SJCRH30 (cell line): Measurements from ENCODE around the gene BACH2. TPM values are rescaled to one million over a fixed set of nuclear protein-coding genes. Genes with fewer than 3 reads are reported as not detected.

Source experiments
- DNase-seq, 2 experiments: peaks; one replicate each; pipeline ENCODE4 v3.0.0-alpha.2; 2015 to 2020
- H3K27ac ChIP-seq: fragments of 250-450 bp; sonication (Bioruptor Pico); 2 replicates; pipeline ENCODE4 v1.5.1; 2020; ENCODE audit warnings: mild to moderate bottlenecking, moderate library complexity
- H3K27me3 ChIP-seq: fragments of 250-450 bp; sonication (Bioruptor Pico); 2 replicates; pipeline ENCODE4 v1.5.1; 2020; ENCODE audit warnings: mild to moderate bottlenecking, moderate library complexity
- H3K36me3 ChIP-seq: fragments of 250-450 bp; sonication (Bioruptor Pico); 2 replicates; pipeline ENCODE4 v1.5.1; 2020; ENCODE audit warnings: mild to moderate bottlenecking, moderate library complexity
- H3K4me1 ChIP-seq: fragments of 250-450 bp; sonication (Bioruptor Pico); 2 replicates; pipeline ENCODE4 v1.5.1; 2020; ENCODE audit warnings: mild to moderate bottlenecking, moderate library complexity
- H3K4me3 ChIP-seq: fragments of 250-450 bp; sonication (Bioruptor Pico); 2 replicates; pipeline ENCODE4 v1.5.1; 2020; ENCODE audit warnings: mild to moderate bottlenecking, moderate library complexity
- H3K9me3 ChIP-seq: fragments of 250-450 bp; sonication (Bioruptor Pico); replicated peaks from 2 replicates; pipeline ENCODE4 v1.5.1; 2020; ENCODE audit warnings: mild to moderate bottlenecking, moderate library complexity
- total RNA-seq: library from RNA; depleted of rRNA; stranded (reverse); fragments of >200 nt; shearing (Covaris generic); gene quantifications from 2 replicates; pipeline ENCODE4 v1.2.3, GENCODE V29; 2014

BACH2 gene
- total RNA-seq, 1 experiment from 2014 or later: 4.1 TPM

GRCh38 chr6:90274451-90275030 is 22.1 kb downstream of the BACH2 start:
- no peaks in the 10 kb centered on the region for H3K36me3 ChIP-seq
- H3K27ac ChIP-seq: no peak overlapping the region
- no peak for DNase-seq
- H3K9me3 ChIP-seq: no peaks in the 10 kb centered on the region
- H3K27me3 ChIP-seq: no peaks in the 10 kb centered on the region
- H3K4me3 ChIP-seq: no peak overlapping the region
- H3K4me1 ChIP-seq: no peaks in the 10 kb centered on the region

GRCh38 chr6:90273863-90274262 is 22.8 kb downstream of the BACH2 start:
- Histone ChIP-seq H3K27me3 (no peaks in the 10 kb centered on the region), H3K4me3 (no peak overlapping the region), H3K27ac (no peak overlapping the region), H3K9me3 (no peaks in the 10 kb centered on the region), H3K36me3 (no peaks in the 10 kb centered on the region), H3K4me1 (no peaks in the 10 kb centered on the region)
- DNase-seq: no peak

GRCh38 chr6:90272895-90273294 is 23.7 kb downstream of the BACH2 start:
- Histone ChIP-seq H3K4me1 (no peaks in the 10 kb centered on the region), H3K4me3 (no peak overlapping the region), H3K27ac (no peak overlapping the region), H3K9me3 (no peaks in the 10 kb centered on the region), H3K27me3 (no peaks in the 10 kb centered on the region), H3K36me3 (no peaks in the 10 kb centered on the region)
- DNase-seq: no peak

- Histone ChIP-seq H3K36me3 (no peaks in the 10 kb centered on the region), H3K4me1 (no peaks in the 10 kb centered on the region), H3K9me3 (no peaks in the 10 kb centered on the region), H3K27ac (no peak overlapping the region), H3K27me3 (no peaks in the 10 kb centered on the region), H3K4me3 (no peak overlapping the region)
- no peak for DNase-seq
Observed at GRCh38 chr6:90271831-90272230, 24.8 kb downstream of the BACH2 start.

GRCh38 chr6:90269334-90269733 is 27.3 kb downstream of the BACH2 start:
- H3K9me3 ChIP-seq: no peaks in the 10 kb centered on the region
- no peak for DNase-seq
- no peaks in the 10 kb centered on the region for H3K36me3 ChIP-seq
- no peaks in the 10 kb centered on the region for H3K27me3 ChIP-seq
- H3K27ac ChIP-seq: no peak overlapping the region
- no peaks in the 10 kb centered on the region for H3K4me1 ChIP-seq
- H3K4me3 ChIP-seq: no peak overlapping the region

GRCh38 chr6:90268178-90268577 is 28.5 kb downstream of the BACH2 start:
- peaks cover 10% of the 10 kb centered on the region for H3K4me1 ChIP-seq
- no peak overlapping the region for H3K27ac ChIP-seq
- no peaks in the 10 kb centered on the region for H3K9me3 ChIP-seq
- H3K4me3 ChIP-seq: no peak overlapping the region
- H3K27me3 ChIP-seq: no peaks in the 10 kb centered on the region
- no peak for DNase-seq
- H3K36me3 ChIP-seq: no peaks in the 10 kb centered on the region

GRCh38 chr6:90266905-90267621 is 29.6 kb downstream of the BACH2 start:
- Histone ChIP-seq H3K27ac (no peak overlapping the region), H3K36me3 (no peaks in the 10 kb centered on the region), H3K27me3 (no peaks in the 10 kb centered on the region), H3K9me3 (no peaks in the 10 kb centered on the region), H3K4me3 (no peak overlapping the region), H3K4me1 (peaks cover 12% of the 10 kb centered on the region)
- no peak for DNase-seq

- Histone ChIP-seq H3K4me1 (peaks cover 12% of the 10 kb centered on the region), H3K4me3 (no peak overlapping the region), H3K27ac (no peak overlapping the region), H3K9me3 (no peaks in the 10 kb centered on the region), H3K27me3 (no peaks in the 10 kb centered on the region), H3K36me3 (no peaks in the 10 kb centered on the region)
- DNase-seq: no peak
Observed at GRCh38 chr6:90264561-90264960, 32.1 kb downstream of the BACH2 start.

GRCh38 chr6:90263633-90264032 is 33.0 kb downstream of the BACH2 start:
- Histone ChIP-seq H3K27ac (no peak overlapping the region), H3K36me3 (no peaks in the 10 kb centered on the region), H3K27me3 (no peaks in the 10 kb centered on the region), H3K9me3 (no peaks in the 10 kb centered on the region), H3K4me1 (peaks cover 12% of the 10 kb centered on the region), H3K4me3 (no peak overlapping the region)
- DNase-seq: peak in 1 of 2 experiments; percentile 50

GRCh38 chr6:90261801-90262200 is 34.8 kb downstream of the BACH2 start:
- Histone ChIP-seq H3K27ac (no peak overlapping the region), H3K4me1 (peaks cover 19% of the 10 kb centered on the region), H3K4me3 (no peak overlapping the region), H3K9me3 (no peaks in the 10 kb centered on the region), H3K36me3 (no peaks in the 10 kb centered on the region), H3K27me3 (no peaks in the 10 kb centered on the region)
- DNase-seq: no peak

- H3K36me3 ChIP-seq: no peaks in the 10 kb centered on the region
- no peak for DNase-seq
Observed at GRCh38 chr6:90257486-90257738, 39.2 kb downstream of the BACH2 start.

GRCh38 chr6:90256698-90257485 is 39.8 kb downstream of the BACH2 start:
- H3K9me3 ChIP-seq: peaks cover 4% of the 10 kb centered on the region; the same call in 1 of the 2 replicates
- H3K27me3 ChIP-seq: no peaks in the 10 kb centered on the region
- DNase-seq: no peak
- H3K4me1 ChIP-seq: peaks cover 10% of the 10 kb centered on the region
- no peak overlapping the region for H3K4me3 ChIP-seq
- H3K27ac ChIP-seq: peak overlapping the region; percentile 22; the same call in 1 of the 2 replicates
- H3K36me3 ChIP-seq: no peaks in the 10 kb centered on the region

More at GRCh38 chr6:90257486-90257738, 39.2 kb downstream of the BACH2 start:
- H3K4me3 ChIP-seq: no peak overlapping the region
- peaks cover 4% of the 10 kb centered on the region; the same call in 1 of the 2 replicates for H3K9me3 ChIP-seq
- H3K27ac ChIP-seq: peak overlapping the region; percentile 22; the same call in 1 of the 2 replicates
- peaks cover 10% of the 10 kb centered on the region for H3K4me1 ChIP-seq
- H3K27me3 ChIP-seq: no peaks in the 10 kb centered on the region

- H3K4me3 ChIP-seq: no peak overlapping the region
- H3K4me1 ChIP-seq: peaks cover 10% of the 10 kb centered on the region
- no peaks in the 10 kb centered on the region for H3K27me3 ChIP-seq
Observed at GRCh38 chr6:90253631-90254030, 43.0 kb downstream of the BACH2 start.

GRCh38 chr6:90251295-90251992 is 45.2 kb downstream of the BACH2 start:
- H3K9me3 ChIP-seq: peaks cover 4% of the 10 kb centered on the region; the same call in 1 of the 2 replicates
- H3K27ac ChIP-seq: no peak overlapping the region
- H3K4me1 ChIP-seq: no peaks in the 10 kb centered on the region; the same call in 1 of the 2 replicates
- no peak for DNase-seq
- no peak overlapping the region for H3K4me3 ChIP-seq
- peaks cover 3% of the 10 kb centered on the region; the same call in 1 of the 2 replicates for H3K36me3 ChIP-seq
- H3K27me3 ChIP-seq: no peaks in the 10 kb centered on the region

More at GRCh38 chr6:90253631-90254030, 43.0 kb downstream of the BACH2 start:
- H3K36me3 ChIP-seq: no peaks in the 10 kb centered on the region
- H3K9me3 ChIP-seq: peaks cover 4% of the 10 kb centered on the region; the same call in 1 of the 2 replicates
- no peak for DNase-seq
- no peak overlapping the region for H3K27ac ChIP-seq

- Histone ChIP-seq H3K27me3 (no peaks in the 10 kb centered on the region), H3K27ac (no peak overlapping the region), H3K9me3 (no peaks in the 10 kb centered on the region), H3K4me3 (no peak overlapping the region), H3K4me1 (no peaks in the 10 kb centered on the region), H3K36me3 (peaks cover 3% of the 10 kb centered on the region; the same call in 1 of the 2 replicates)
- DNase-seq: no peak
Observed at GRCh38 chr6:90250405-90250804, 46.2 kb downstream of the BACH2 start.
